Cardiac muscle cell (in vitro differentiated cells and primary cell): ENCODE measurements around the gene LIMK2. TPM values are rescaled to one million over a fixed set of nuclear protein-coding genes. Genes with fewer than 3 reads are reported as not detected.

Source experiments
- DNase-seq, 2 donors: peaks; one replicate each; pipeline versions ENCODE4 v3.0.0 to v3.0.0-alpha.2; 2010 to 2017; ENCODE audit warnings: low read depth in 1 of 2, low spot score in 1 of 2
- H3K27ac ChIP-seq: fragments of 200-600 bp; sonication (generic); 2 replicates; pipeline ENCODE4 v1.5.1; 2016
- H3K27me3 ChIP-seq: fragments of 200-600 bp; sonication (generic); 2 replicates; pipeline ENCODE4 v1.6.0; 2016; ENCODE audit warnings: control low read depth
- H3K36me3 ChIP-seq: fragments of 200-600 bp; sonication (generic); 2 replicates; pipeline ENCODE4 v1.5.1; 2016; ENCODE audit warnings: control low read depth
- H3K4me1 ChIP-seq: fragments of 200-600 bp; sonication (generic); 2 replicates; pipeline ENCODE4 v1.8.1; 2017; ENCODE audit warnings: low read depth, mild to moderate bottlenecking, mixed run types
- H3K4me3 ChIP-seq: fragments of 200-600 bp; sonication (generic); 2 replicates; pipeline ENCODE4 v1.5.1; 2016; ENCODE audit warnings: mild to moderate bottlenecking
- H3K9me3 ChIP-seq: fragments of 200-600 bp; sonication (generic); 2 replicates; pipeline ENCODE4 v1.5.1; 2017; ENCODE audit warnings: low read depth, mild to moderate bottlenecking, control low read depth
- CTCF ChIP-seq: IDR thresholded peaks from 2 replicates; pipeline ENCODE4 v1.5.1; 2012; ENCODE audit warnings: low read depth, mild to moderate bottlenecking, low read length
- polyA plus RNA-seq: library from polyadenylated mRNA; unstranded; fragments of >200 nt; fragmentation: Nextera tagmentation; extraction: Ambion mirVana; gene quantifications from 2 replicates; pipeline ENCODE4 v1.2.1, GENCODE V29; 2016
- total RNA-seq: library from RNA; depleted of rRNA; stranded (reverse); fragments of >200 nt; gene quantifications from 2 replicates; pipeline ENCODE4 v1.2.3, GENCODE V29; 2016

LIMK2 gene
- total and polyA plus RNA-seq, 2 experiments from 2014 or later: 31.4 to 32.8 TPM

DNA sequence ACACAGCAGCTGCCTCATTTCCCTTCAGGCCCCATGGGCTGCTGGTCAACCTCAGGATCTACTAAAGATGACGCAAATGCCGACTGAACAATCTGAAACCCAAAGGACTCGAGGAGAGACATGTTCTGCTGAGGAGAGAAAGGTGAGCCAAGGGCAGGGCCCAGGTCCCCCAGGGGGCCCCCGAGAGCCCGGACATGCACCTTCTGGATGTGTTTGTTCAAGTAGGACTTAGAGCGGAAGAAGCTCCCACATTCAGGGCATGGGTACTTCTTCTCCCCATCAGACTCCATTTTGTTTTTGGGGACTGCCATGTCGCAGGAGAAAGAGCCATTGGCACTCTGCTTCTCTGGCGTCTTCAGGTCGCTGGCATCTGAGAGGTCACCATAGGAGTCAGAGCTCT is 114.8 kb downstream of the LIMK2 start:
- H3K9me3 ChIP-seq: no peaks in the 10 kb centered on the region
- no peak overlapping the region for H3K27ac ChIP-seq
- DNase-seq: no peak
- H3K4me1 ChIP-seq: no peaks in the 10 kb centered on the region
- H3K36me3 ChIP-seq: peaks cover 35% of the 10 kb centered on the region
- no peaks in the 10 kb centered on the region for H3K27me3 ChIP-seq
- no peak for TF ChIP-seq CTCF
- no peak overlapping the region for H3K4me3 ChIP-seq

DNA sequence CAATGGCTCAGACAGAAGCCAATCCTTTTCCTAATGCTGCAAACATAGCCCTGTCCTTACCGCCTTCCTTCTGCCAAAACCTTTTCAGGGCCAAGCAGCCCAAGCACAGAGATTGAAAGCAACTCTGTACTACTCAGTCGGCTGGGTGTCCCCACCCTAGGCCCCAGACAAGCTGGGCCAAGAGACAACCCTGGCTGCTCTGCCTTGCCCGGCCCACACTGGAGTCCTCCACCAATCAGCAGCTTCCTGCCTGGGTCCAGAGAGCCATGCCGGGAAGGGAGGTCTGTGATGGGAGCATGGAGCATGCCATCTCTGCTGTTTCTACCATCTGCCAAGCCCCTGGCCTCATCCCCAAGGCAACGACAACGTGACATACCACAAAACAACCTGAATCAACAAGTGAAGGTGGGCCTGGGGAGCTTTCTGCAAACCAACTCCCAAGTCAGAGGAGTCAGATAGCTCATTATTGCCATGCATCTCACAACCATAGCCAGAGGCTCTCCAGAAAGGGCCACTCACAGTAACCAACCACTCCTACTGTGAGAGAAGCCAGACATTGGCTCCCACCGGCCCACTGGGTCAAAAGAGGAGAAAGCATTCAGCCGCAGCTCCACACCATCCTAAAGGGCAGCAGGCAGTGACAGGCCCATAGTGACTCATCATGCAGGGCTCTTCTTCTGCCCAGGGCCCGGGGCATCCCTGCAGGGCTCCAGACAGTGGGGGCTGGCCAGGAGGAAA is 115.9 kb downstream of the LIMK2 start:
- Histone ChIP-seq H3K27ac (no peak overlapping the region), H3K4me3 (no peak overlapping the region), H3K36me3 (peaks cover 39% of the 10 kb centered on the region), H3K9me3 (no peaks in the 10 kb centered on the region), H3K27me3 (no peaks in the 10 kb centered on the region), H3K4me1 (no peaks in the 10 kb centered on the region)
- TF ChIP-seq CTCF: no peak
- DNase-seq: no peak

GRCh38 chr22:31328544-31328960 is 116.5 kb downstream of the LIMK2 start:
- no peaks in the 10 kb centered on the region for H3K4me1 ChIP-seq
- DNase-seq: no peak
- no peak overlapping the region for H3K4me3 ChIP-seq
- no peak for TF ChIP-seq CTCF
- H3K36me3 ChIP-seq: peaks cover 41% of the 10 kb centered on the region
- no peaks in the 10 kb centered on the region for H3K9me3 ChIP-seq
- H3K27me3 ChIP-seq: no peaks in the 10 kb centered on the region
- H3K27ac ChIP-seq: no peak overlapping the region

DNA sequence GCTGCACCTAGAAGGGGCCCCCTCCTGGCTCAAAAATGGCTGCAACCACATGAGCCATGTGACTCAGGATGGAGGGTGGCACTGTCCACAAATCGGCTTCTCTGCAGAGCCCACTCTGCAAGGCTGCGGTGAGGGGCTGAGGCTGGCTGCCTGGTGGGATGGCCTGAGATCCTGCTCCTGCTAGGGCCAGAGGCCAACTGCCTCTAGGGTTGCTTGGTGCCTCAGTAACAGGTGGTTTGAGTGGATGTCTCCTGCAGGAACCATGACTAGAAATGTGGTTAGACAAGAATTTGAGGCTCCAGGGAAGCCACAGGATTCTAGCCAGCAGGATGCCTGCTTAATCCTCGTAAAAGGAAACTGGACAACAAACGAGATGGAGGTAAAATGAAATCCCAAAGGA is 116.9 kb downstream of the LIMK2 start:
- H3K4me1 ChIP-seq: no peaks in the 10 kb centered on the region
- H3K27me3 ChIP-seq: no peaks in the 10 kb centered on the region
- no peak for TF ChIP-seq CTCF
- H3K4me3 ChIP-seq: no peak overlapping the region
- no peak for DNase-seq
- peaks cover 41% of the 10 kb centered on the region for H3K36me3 ChIP-seq
- H3K9me3 ChIP-seq: no peaks in the 10 kb centered on the region
- no peak overlapping the region for H3K27ac ChIP-seq

Other genes starting within 250 kb of the LIMK2 start
- gene MORC2, start 243.5 kb upstream of the LIMK2 start, total RNA-seq: 28.8 and 30.3 TPM in 2 replicates
- gene MORC2, start 243.5 kb upstream of the LIMK2 start, polyA plus RNA-seq: 19.4 and 39.4 TPM in 2 replicates
- 54.9 and 85.5 TPM in 2 replicates for gene TUG1, start 243.0 kb upstream of the LIMK2 start, total RNA-seq
- 58.9 and 75.9 TPM in 2 replicates for gene TUG1, start 243.0 kb upstream of the LIMK2 start, polyA plus RNA-seq
- gene SMTN, start 131.0 kb upstream of the LIMK2 start, total RNA-seq: 29.0 and 72.0 TPM in 2 replicates
- gene SMTN, start 131.0 kb upstream of the LIMK2 start, polyA plus RNA-seq: 33.9 and 54.0 TPM in 2 replicates
- 88.8 and 111 TPM in 2 replicates for gene SELENOM, start 104.7 kb upstream of the LIMK2 start, total RNA-seq
- 84.0 and 97.4 TPM in 2 replicates for gene SELENOM, start 104.7 kb upstream of the LIMK2 start, polyA plus RNA-seq
- gene INPP5J, start 89.3 kb upstream of the LIMK2 start, total RNA-seq: 19.8 and 25.9 TPM in 2 replicates
- gene INPP5J, start 89.3 kb upstream of the LIMK2 start, polyA plus RNA-seq: 21.9 and 26.0 TPM in 2 replicates
- 1.1 and 10.0 TPM in 2 replicates for gene PLA2G3, start 71.8 kb upstream of the LIMK2 start, total RNA-seq
- gene PLA2G3, start 71.8 kb upstream of the LIMK2 start, polyA plus RNA-seq: 7.3 TPM in 1 of 2 replicates, not detected in the other
- gene RNF185, start 52.1 kb upstream of the LIMK2 start, total RNA-seq: 20.5 and 26.9 TPM in 2 replicates
- gene RNF185, start 52.1 kb upstream of the LIMK2 start, polyA plus RNA-seq: 30.1 and 30.3 TPM in 2 replicates
- gene PIK3IP1, start 80.2 kb downstream of the LIMK2 start, total RNA-seq: 7.2 and 9.8 TPM in 2 replicates
- gene PIK3IP1, start 80.2 kb downstream of the LIMK2 start, polyA plus RNA-seq: 6.5 and 12.0 TPM in 2 replicates
- gene PATZ1, start 134.0 kb downstream of the LIMK2 start, total RNA-seq: 29.6 and 46.4 TPM in 2 replicates
- 24.8 and 35.5 TPM in 2 replicates for gene PATZ1, start 134.0 kb downstream of the LIMK2 start, polyA plus RNA-seq
- gene DRG1, start 187.3 kb downstream of the LIMK2 start, total RNA-seq: 55.0 and 70.6 TPM in 2 replicates
- gene DRG1, start 187.3 kb downstream of the LIMK2 start, polyA plus RNA-seq: 94.1 and 100 TPM in 2 replicates